GM12891 (cell line): Measurements from ENCODE around the gene VSX2.

ENCODE experiments used
- POLR2A ChIP-seq: IDR thresholded peaks from 2 replicates; pipeline ENCODE4 v1.6.1; 2011; ENCODE audit warnings: low read depth, low read length, control low read depth
- POLR2AphosphoS5 ChIP-seq: IDR thresholded peaks from 2 replicates; pipeline ENCODE4 v1.6.1; 2011; ENCODE audit warnings: low read depth, low read length, control low read depth
- POU2F2 ChIP-seq: IDR thresholded peaks from 2 replicates; pipeline ENCODE4 v1.6.1; 2011; ENCODE audit warnings: low read depth, mild to moderate bottlenecking, control low read depth, low read length, moderate library complexity
- TAF1 ChIP-seq: IDR thresholded peaks from 2 replicates; pipeline ENCODE4 v1.6.1; 2011; ENCODE audit warnings: low read depth, low read length, control low read depth

GRCh38 chr14:74263921-74264320 is 24.7 kb downstream of the VSX2 start:
- no peak for TF ChIP-seq POLR2AphosphoS5
- no peak for TF ChIP-seq TAF1
- no peak for TF ChIP-seq POLR2A
- TF ChIP-seq POU2F2: no peak
